Fibroblast of peridontal ligament (primary cell): ENCODE data around the gene LDB3.
A peak's percentile ranks its signal among the peaks of the same experiment; 100 is the strongest.

Source experiments
- DNase-seq: peaks from one replicate; pipeline ENCODE4 v3.0.0-alpha.2; 2010; ENCODE audit errors: extremely low read depth

The LDB3 gene

DNA sequence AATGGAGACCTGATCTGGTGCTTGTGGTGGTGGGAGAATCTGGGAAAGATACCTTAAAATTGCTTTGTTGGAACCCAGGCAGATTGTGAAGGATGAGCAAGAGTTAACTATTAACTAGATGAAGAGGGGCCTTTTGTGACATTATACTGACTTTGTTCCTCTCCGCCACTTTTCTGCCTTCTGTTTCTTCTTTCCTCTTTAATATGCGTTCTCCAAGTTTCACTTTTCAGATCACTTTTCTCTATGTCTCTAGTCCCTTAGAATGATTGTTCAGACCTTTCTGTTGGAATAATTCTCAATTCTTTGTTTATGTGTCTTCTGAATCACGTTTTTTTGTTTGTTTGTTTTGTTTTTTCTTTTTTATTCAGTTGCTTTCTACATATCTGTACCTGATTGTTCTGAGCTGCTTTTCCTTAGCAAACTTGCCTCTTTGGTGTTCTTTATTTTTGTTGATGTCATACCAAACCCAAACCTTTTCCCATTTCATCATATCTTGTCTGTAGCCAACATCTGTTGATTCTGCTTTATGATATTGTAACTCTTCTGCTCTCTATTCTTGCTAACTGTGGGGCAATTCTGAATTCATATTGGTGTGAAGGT, 90.9 kb downstream of the LDB3 start:
- DNase-seq: peak; percentile 54

DNA sequence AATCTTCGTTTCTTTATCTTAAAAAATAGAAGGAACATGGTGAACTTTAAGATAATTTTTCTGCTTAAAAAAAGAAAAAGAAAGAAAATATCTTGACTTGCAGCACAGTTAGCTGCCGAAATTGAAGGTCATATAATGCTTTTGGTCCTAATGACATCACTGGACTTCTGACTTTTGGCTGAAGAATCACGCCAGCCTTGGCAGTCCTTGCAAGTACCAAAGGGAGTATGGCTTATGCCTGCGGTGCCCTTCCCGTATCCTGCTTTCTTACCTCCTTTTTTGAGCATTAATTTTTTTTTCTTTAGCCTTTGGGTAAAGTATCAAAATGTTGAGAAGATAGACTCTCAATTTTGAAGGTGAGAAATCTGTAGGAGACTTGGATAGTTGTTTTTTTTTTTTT, 95.1 kb downstream of the LDB3 start:
- no peak for DNase-seq

GRCh38 chr10:86765548-86765947, 97.2 kb downstream of the LDB3 start:
- DNase-seq: no peak

DNA sequence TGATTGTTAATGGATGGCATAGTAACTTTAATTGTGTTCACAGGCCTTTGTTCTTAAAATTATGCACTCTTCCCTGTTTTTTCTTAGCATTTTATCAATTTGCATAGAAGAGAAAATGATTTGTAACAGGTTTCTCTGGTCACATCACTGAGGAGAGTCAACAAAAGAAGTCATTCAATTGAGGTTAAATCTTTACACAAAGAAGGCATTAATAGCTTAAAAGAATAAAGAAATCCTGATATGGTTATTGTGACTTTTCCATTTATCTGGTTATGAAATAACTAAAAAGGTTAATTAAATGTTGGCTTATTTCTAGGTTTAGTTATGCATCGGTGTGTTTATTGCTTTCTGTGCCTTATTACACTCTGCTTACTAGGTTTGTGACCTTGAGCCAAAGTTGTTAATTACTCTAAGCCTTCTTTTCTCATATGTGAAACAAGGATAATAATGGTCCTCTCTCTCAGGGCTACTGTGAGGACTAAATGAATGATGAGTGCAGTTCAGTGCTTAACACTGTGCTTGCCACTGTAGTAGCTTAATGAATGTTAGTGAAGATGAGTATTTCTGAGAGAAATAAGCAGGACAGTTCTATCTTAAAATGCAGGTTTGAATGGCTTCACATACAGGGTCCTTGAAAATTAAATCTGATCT, 100.2 kb downstream of the LDB3 start:
- DNase-seq: no peak

DNA sequence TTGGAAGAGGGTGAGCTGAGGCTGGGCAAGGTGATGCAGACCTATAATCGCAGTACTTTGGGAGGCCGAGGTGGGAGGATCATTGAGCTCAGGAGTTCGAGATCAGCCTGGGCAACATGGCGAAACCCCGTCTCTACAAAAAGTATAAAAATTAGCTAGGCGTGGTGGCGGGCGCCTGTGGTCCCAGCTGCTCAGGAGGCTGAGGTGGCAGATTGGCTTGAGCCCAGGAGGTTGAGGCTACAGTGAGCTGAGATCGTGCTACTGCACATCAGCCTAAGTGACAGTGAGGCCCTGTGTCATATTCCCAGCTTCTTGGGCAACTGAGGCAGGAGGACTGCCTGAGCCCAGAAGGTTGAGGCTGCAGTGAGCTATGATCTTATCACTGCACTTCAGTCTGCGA, 101.7 kb downstream of the LDB3 start:
- DNase-seq: no peak

DNA sequence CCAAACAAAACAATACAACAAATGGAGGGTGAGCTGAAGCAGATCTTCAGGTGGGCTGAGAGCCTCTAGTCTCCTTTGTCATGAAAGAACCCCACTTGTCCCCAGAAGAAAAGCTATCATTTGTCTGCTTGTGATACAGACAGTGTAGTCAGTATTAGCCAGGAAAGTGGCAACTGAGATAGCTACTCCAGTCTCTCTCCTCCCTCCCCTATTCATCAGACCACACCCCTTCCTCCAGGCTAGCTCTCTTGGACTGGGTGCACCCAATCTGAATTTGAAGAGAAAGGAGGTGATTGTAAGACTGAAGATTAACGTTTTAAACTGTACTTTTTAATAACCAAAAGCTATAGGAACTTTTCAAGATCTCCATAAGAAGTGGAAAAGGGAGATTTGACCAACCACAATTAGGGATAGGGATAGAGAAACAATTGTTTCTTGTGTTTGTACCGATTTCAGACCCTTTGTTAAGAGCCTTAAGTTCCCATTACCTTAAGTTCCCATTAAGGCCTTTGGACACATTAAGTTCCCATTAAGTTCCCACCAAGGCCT, 102.2 kb downstream of the LDB3 start:
- no peak for DNase-seq

- DNase-seq: peak; percentile 63
Observed at GRCh38 chr10:86773498-86773897, 105.2 kb downstream of the LDB3 start.

DNA sequence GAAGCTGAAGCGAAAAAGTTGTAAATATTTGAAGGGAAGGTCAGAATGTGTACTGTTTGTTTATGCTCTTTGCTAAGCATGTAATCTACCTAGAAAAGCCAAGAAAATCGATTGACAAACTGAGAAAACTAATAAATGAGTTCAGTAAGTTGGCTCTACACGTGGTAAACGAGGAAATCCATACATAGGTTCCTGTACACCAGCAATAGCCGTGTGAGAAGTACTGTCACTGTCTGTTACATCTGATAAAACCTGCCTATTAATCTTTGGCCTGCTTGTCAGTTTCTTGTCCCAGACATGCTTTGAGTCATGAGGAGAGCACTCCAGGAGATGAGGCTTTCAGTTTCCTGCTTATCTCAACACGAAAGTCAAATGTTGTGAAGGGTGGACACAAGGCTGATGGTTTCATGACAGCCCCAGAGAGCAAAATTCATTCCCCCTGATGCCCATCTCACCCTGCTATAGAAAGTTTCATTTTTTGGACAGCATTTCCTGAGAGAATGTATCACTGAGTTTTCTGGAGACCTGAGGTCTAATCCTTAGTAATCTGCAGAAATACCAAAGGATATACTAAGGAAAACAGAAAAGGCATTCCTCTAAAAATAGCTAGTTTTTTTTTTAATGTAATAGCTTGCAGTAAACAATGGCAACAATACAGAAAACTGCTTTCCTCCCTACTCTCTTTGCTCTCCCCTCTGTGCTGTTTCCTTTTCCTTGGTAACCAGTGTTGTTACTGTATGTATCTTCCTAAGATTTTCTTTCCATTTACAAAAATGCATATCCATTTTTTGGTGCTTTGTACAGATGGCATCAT, 107.0 kb downstream of the LDB3 start:
- DNase-seq: peak; percentile 25

DNA sequence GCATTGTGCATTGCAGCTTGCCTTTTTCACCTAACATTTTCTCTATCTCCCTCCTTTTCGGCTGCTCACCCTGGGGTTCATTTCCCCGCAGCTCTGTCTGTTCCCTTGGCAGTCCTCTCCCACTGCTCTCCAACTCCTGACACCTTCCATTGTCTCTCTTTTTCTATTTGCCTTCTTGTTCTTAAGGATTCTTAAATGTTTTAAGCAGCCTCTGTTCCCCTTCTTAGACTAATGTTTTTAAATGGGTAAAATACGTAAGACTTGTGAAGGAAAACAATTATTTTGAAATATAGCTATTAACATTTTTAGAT, 107.5 kb downstream of the LDB3 start:
- no peak for DNase-seq

DNA sequence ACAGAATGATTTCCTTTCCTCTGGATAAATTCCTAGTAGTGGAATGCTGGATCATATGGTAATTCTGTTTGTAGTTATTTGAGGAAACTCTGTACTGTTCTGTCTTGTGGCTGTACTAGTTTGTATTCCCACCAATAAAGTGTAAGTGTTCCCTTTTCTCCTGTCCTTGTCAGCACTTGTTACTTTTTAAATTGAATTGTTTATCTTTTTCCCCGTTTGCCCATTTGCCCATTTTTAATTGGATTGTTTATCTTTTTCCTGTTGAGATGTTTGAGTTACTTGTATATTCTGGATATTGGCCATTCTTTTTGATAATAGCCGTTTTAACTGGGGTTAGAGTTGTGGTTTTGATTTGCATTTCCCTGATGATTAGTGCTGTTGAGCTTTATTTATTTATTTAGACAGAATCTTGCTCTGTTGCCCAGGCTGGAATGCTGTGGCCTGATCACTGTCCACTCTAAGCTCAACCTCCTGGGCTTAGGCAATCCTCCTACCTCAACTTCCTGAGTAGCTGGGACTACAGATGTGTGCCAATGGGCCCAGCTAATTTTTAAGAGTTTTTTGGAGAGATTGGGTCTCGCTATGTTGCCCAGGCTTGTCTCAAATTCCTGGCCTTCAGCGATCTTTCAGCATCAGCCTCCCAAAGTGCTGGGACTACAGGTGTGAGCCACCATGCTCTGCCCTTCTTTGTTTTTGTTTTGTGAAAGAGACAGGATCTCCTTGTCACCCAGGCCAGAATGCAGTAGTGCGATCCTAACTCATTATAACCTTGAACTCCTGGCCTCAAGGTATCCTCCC, 111.1 kb downstream of the LDB3 start:
- peak; percentile 77 for DNase-seq

- DNase-seq: peak; percentile 68
Observed at GRCh38 chr10:86782701-86783418, 114.5 kb downstream of the LDB3 start.

DNA sequence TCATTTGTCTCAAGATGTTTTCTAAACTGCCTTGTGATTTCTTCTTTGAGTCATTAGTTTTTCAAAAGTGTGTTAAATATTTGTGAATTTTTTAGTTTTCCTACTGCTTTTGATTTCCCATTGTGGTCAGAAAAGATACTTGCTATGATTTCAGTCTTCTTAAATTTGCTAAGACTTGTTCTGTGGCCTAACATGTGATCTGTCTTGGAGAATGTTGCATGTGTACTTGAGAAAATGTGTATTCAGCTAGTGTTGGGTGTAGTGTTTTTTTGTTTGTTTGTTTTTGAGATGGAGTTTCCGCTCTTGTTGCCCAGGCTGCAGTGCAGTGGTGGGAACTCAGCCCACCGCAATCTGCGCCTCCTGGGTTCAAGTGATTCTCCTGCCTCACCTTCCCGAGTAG, 116.7 kb downstream of the LDB3 start:
- peak; percentile 55 for DNase-seq
